ENCODE measurements around the gene WDR91.

Gene WDR91

DNA sequence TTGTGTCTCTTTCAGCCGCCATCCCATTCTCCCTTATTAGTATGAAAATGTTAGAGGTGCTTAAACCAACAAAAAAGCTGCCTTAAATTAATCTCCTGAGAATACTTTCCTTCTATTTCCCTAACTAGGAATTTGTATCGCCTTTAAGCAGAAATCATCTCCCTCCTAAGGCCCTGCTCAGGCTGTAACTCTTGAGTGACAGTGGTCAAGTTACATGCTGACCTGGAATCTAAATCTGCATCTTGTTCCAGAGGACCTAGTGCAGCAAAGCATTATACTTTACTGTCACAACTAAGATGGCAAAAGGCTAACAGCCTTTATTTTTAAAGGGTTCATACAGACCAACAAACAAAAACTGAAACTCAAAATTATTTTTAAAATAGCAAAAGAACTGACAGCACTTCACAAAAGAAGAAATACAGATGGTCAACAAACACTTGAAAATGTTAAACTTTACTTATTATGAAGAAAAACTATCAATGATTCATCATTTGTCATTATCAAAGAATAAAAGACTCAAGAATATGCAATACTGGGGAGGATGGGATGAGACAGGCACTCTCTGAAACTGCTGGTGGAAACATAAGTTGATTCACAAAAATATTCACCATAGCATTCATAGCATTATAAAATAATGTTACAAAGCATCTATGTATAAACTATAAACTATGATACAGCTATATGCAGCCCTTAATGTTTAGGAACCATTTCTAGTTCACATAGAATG lies 51.8 kb downstream of the WDR91 start:
- no peak for DNase-seq

DNA sequence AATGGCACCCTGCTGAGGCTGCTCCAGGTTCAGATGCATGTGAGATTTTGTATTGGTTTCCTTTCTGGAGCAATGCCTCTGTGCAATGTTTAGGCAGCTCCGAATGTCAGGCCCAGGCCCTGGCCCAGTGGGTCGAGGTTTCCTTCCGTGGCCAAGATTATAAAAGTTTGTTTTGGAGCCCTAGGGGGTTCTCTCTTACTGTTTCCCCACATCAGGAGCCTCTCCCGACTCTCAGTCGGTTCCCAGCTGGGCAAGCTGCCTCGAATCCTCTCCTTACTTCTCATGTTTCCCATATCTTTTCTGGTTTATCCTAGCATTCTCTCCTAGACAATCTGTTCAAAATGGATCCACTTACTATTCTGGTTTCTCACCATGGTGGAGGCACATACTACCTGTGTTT lies 52.5 kb downstream of the WDR91 start:
- DNase-seq: no peak

DNA sequence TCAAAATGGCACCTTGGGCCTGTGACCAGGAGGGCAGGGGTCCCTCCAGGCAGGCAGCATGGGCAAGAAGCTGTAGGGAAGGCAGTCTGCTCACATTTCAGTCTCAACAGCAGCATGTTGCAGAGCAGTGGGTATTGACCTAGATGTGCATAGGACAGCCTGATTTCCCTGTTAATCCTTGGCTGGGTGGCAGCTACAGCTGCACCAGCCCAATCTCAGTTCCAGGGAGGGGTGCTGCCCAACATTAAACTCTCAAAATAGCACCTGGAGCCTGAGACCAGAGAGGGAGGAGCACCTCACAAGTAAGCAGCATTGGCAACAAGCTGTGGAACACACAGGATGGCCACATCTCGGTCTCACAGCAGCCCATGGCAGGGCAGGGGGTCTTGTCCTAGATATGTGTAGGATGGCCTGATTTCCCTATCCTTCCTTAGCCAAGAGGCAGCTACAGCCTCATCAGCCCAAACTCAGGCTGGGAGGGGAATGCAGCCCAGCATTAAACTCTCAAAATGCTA lies 53.1 kb downstream of the WDR91 start:
- DNase-seq: no peak

DNA sequence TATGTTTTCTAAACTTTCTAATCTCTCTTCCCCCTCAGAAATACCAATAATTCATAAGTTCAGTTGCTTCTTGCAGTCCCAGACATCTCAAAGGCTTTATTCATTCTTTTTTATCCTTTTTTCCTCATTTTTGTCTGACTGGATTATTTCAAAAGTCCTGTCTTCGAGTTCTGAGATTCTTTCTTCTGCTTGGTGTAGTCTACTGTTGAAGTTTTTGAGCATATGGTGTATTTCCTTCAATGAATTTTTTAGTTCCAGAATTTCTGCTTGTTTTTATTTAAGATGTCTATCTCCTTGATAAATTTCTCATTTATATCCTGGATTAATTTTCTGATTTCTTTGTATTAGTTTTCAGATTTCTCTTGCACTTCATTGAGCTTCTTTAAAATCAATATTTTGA lies 55.0 kb downstream of the WDR91 start:
- no peak for DNase-seq

DNA sequence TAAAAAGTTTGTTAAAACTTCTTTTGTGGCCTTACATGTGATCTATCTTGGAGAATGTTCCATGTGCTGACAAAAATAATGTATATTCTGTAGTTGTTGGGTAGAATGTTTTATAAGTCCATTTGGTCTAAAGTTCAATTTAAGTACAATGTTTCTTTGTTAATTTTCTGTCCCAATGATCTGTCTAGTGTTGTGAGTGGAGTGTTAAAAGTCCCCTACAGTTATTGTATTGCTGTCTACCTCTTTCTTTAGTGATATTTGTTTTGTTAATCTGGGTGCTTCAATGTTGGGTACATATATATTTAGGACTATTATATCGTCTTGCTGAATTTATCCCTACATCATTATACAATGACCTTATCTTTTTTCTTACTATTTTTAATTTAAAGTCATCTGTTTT lies 56.6 kb downstream of the WDR91 start:
- DNase-seq: no peak

DNA sequence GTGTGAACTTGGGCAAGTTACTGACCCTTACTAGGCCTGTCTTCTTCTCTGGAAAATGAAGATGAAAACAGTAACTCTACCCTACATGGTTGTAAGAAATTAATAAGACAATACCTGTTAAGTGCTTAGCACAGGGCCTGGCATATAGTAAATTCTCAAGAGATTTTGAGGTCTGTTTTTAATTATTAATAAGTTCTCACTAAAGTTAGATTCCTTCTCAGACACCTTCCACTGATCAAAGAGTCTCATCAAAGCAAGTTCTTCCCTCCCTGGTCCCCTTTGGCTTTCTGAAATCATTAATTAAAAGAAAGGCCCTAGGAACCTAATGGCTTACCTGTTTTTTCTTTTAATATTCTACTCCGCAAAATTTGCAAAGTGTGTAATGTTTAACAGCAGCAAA lies 58.9 kb downstream of the WDR91 start:
- no peak for DNase-seq

DNA sequence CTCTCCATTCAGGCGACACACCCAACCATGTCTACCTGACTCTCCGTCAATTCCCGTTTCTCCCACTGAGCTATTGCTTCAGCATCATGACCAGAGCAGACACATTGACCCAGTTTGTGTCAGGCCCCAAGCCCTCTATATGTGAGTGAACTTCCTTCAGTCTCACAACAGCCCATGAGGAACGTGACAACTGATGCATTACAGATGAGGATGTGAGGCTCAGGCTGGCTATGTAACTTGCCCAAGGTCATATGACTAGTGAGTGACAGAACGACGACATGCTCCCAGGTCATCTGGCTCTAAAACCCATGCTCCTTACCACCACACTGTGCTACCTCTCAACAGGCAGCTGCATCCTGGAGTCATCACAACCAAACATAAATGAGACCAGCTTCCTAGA lies 59.8 kb downstream of the WDR91 start:
- DNase-seq: no peak

DNA sequence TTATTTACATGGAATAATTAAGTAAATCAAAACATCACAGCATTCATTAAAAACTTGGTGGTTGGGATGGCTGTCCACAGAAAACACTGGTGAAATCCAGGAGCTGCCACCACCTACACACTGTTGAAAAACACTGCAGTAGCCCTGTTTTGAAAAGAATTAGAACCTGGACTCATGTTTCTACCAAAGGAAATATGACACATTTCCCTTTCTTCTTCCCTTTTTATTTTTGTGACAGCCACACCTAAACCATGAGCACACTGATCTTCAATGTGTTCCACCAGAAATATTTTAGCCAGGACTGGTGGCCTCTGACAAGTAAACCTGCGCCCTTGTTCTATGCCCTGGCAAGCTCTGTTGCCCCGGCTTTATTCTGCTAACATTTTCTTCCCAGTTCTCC lies 60.2 kb downstream of the WDR91 start:
- DNase-seq: no peak

DNA sequence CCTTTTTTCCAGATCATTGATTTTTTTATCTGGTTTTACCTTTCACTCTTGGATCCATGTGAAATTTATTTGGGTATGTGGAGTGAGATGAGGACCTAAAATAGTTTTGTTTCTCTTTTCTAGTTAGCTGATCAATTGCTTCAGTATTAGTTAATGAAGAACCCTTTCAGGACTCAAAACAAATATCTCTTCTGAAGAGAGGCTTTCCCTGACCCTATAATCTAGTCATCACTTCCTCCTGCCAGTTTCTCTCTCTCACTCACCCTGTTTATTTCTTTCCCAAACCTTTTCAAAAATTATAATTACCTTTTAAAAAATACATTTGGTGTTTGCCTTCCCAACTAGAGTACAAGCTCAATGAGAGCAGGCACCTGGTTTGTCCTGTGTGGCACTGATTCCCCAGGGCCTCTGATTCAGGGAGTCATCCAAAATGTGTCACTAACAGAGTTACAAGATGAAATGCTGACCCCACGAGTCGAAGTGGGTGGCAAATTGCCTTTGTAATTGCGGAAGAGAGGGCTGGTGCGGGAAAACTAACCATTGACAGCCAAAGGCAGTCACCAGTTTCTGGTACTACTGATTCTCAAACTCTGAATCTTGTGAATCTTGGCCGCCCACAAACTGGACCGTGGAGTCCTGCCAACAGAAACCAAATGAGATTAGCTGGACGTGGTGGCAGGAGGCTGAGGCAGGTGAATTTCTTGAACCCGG lies 61.1 kb downstream of the WDR91 start:
- no peak for DNase-seq

DNA sequence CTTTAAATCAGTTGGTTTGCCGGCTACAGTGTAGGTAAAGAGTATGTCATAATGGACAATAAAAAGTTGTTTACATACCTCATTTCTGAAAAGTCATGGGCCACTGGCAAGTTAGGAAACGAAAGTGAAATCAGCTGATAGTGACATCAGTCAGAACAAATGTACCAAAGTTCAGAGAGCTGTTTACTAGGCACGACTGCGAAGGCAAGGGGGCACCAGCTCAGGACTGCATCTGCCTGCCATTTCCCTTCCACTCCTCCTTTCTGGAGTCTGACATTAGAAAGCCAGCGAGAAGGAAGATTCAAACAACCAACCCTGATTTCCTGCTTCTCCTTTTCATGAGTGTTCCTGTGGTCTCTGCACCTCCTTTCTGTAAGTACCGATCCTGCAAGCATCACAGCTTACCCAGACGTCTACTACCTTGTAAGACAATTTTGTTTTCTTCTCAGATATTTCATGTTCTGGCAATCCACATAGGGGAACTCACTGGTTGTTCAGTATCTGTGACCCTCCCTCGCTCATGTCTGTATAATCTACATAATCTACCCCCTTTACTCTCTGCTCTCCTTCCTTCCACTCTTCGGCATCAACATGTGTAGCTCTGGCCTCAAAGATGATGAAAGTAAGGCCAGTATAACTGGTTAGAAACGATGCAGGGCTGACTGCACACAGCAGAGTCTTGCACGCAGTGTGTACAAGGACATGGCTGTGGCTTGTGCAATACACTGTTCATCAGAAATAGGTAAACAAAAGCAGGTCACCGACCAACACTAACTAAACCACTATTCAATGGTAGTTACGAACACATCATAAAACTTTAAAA lies 63.2 kb downstream of the WDR91 start, which contains the start of gene TMEM140:
Gene TMEM140 (plus strand): TSS at position 174 of the 823 bp plus-strand sequence. CDS start 16,370 bp downstream, outside the sequence.
- DNase-seq: no peak

DNA sequence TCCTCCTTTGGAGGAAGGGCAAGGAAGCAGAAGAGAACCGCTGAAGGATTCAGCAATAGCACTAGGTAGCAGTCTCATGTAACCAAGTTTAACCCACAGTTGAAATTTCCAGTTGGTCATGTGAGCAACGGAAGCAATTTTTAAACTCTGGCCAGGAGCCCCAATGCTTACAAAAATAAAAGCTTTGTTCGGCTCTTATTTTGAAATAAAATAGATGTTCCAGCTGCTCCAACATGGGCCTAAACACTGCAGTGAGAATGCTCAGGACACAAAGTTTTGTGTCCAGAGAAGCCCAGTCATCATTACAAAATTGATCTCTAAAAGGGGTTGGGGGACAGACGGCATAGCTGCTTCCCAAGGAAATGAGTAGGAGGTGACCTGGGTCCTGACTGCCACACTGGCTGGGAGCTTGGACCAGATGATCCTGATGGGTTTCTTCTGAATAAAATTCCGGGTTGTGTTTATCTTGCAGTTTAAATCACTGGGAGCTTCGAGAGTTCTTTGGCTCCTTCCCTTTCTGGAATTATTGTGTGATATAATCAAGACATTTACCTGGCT lies 63.9 kb downstream of the WDR91 start:
- no peak for DNase-seq

DNA sequence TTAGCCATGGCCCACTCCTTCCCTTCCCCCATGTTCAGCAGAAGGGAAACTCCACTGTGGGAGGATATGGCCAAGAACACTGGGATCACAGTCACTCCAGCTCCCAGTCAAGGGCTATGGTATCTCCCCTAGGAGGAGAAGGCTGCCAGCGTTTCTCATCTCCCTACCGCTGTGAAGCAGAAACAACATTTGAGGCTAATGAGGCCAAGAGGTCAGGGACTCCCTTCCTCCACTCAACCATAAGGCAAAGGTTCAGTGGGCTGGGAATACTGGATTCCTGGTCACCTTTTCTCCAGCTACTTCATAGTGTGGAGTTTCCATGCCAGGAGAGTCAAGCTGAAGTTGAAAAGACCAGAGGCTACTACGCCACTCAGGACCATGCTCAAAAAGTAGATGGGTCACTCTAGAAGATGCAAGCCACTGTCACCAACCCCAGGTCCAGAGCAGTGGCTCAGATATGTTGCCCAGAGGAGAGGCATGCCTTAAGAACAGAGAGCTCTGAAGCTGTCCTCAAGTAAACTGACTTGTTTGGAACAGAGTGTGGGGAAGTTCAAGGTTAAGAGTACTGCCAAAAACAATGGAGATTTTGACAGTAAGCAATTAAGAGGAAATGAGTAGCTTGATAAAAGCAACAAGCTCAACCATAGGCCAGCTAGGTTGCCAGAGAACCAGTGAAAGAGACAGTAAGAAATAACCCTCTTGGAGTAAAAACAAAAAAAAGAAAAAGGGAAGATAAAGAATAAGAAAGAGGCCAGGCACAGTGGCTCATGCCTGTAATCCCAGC lies 67.2 kb downstream of the WDR91 start:
- DNase-seq: no peak
